C4-2B (cell line): ENCODE measurements around the gene GIT2.

ENCODE experiments used
- CTCF ChIP-seq: fragments of 450-650 bp; conservative IDR thresholded peaks from 2 replicates; pipeline ENCODE4 v1.5.1; 2017; ENCODE audit warnings: mild to moderate bottlenecking
- ZFX ChIP-seq: fragments of 450-650 bp; IDR thresholded peaks from 2 replicates; pipeline ENCODE4 v1.6.1; 2017

GRCh38 chr12:109999983-110000505 lies 3.9 kb upstream of the GIT2 start:
- no peak for TF ChIP-seq CTCF
- no peak for TF ChIP-seq ZFX
